8988T (cell line): ENCODE results near the gene HTR7.
"Not testable (repeated sequence)": the region's sequence is repeated elsewhere in the genome, so short reads cannot be mapped to it uniquely, and the experiment has no call there.

Experiments
- DNase-seq: peaks from one replicate; pipeline ENCODE4 v3.0.0; 2011

Gene HTR7

GRCh38 chr10:90857635-90858460, at the start of gene HTR7:
HTR7 (minus strand) TSS chr10:90858039; CDS start chr10:90857671, 368 bp downstream.
- peak; percentile 85 for DNase-seq

GRCh38 chr10:90906596-90906995, 48.8 kb upstream of the HTR7 start:
- no peak for DNase-seq

GRCh38 chr10:90905925-90906324, 48.1 kb upstream of the HTR7 start:
- DNase-seq, result no peak

GRCh38 chr10:90896916-90897315, 39.1 kb upstream of the HTR7 start:
- not testable (repeated sequence) for DNase-seq

- no peak for DNase-seq
Measured at GRCh38 chr10:90893190-90893589, 35.4 kb upstream of the HTR7 start.

GRCh38 chr10:90890347-90890746, 32.5 kb upstream of the HTR7 start:
- DNase-seq, result no peak

- no peak for DNase-seq
Measured at GRCh38 chr10:90889636-90890035, 31.8 kb upstream of the HTR7 start.

GRCh38 chr10:90888387-90888786, 30.5 kb upstream of the HTR7 start:
- no peak for DNase-seq

- DNase-seq, result no peak
Measured at GRCh38 chr10:90887555-90887954, 29.7 kb upstream of the HTR7 start.

- DNase-seq, result no peak
Measured at GRCh38 chr10:90885176-90885575, 27.3 kb upstream of the HTR7 start.

- DNase-seq, result no peak
Measured at GRCh38 chr10:90884431-90884830, 26.6 kb upstream of the HTR7 start.

- not testable (repeated sequence) for DNase-seq
Measured at GRCh38 chr10:90880059-90880719, 22.4 kb upstream of the HTR7 start.

- DNase-seq, result no peak
Measured at GRCh38 chr10:90879062-90879461, 21.2 kb upstream of the HTR7 start.

- no peak for DNase-seq
Measured at GRCh38 chr10:90872648-90873020, 14.8 kb upstream of the HTR7 start.

GRCh38 chr10:90871766-90872647, 14.2 kb upstream of the HTR7 start, which contains the start of gene RPP30:
RPP30 (plus strand) TSS chr10:90871974; CDS start chr10:90871987, 13 bp downstream.
- peak; percentile 52 for DNase-seq

GRCh38 chr10:90871279-90871765, 13.5 kb upstream of the HTR7 start:
- no peak for DNase-seq

- no peak for DNase-seq
Measured at GRCh38 chr10:90866050-90866598, 8.3 kb upstream of the HTR7 start.

- DNase-seq, result no peak
Measured at GRCh38 chr10:90865401-90865800, 7.6 kb upstream of the HTR7 start.

GRCh38 chr10:90862908-90863514, 5.2 kb upstream of the HTR7 start:
- DNase-seq, result no peak

- no peak for DNase-seq
Measured at GRCh38 chr10:90860790-90861189, 3.0 kb upstream of the HTR7 start.

- DNase-seq, result no peak
Measured at GRCh38 chr10:90859321-90859751, 1.5 kb upstream of the HTR7 start.

- DNase-seq, result no peak
Measured at GRCh38 chr10:90858461-90858968, 676 bp upstream of the HTR7 start.
